HG03565 (cell line): ENCODE results near the gene HOMER3.
"Not testable (repeated sequence)": the region's sequence is repeated elsewhere in the genome, so short reads cannot be mapped to it uniquely, and the experiment has no call there.

Experiments used
- ATAC-seq: cut with Tn5 transposase; IDR thresholded peaks from one replicate; pipeline ENCODE4 v1.9.1; 2021; ENCODE audit warnings: mild to moderate bottlenecking, moderate library complexity; ENCODE audit not compliant: unreplicated experiment

HOMER3 gene

DNA sequence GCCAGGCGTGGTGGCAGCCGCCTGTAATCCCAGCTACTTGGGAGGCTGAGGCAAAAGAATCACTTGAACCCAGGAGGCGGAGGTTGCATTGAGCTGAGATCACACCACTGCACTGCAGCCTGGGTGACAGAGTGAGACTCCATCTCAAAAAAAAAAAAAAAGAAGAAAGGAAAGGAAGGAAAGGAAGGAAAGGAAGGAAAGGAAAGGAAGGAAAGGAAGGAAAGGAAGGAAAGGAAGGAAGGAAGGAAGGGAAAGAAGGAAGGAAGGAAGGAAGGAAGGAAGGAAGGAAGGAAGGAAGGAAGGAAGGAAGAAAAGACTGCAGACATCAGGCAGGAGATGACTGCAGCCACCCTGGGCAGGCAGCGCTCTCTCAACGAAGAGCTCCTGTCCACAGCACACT, 38.5 kb downstream of the HOMER3 start:
- not testable (repeated sequence) for ATAC-seq

DNA sequence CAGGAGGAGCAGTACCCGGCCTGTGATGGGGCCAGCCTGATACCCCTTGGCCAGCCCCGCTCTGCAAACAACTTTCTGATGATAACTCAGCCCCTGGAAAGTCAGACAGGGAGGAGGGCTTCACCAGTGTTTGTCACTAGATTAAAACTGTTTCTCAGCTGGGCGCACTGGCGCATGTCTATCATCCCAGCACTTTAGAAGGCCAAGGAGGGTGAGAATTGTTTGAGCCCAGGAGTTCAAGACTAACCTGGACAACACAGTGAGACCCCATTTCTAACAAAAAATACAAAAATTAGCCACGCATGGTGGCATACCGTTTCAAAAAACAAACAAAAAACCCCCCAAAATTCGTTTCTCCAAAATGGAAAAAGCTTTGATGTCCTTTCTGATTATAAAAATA, 39.5 kb downstream of the HOMER3 start:
- no peak for ATAC-seq

DNA sequence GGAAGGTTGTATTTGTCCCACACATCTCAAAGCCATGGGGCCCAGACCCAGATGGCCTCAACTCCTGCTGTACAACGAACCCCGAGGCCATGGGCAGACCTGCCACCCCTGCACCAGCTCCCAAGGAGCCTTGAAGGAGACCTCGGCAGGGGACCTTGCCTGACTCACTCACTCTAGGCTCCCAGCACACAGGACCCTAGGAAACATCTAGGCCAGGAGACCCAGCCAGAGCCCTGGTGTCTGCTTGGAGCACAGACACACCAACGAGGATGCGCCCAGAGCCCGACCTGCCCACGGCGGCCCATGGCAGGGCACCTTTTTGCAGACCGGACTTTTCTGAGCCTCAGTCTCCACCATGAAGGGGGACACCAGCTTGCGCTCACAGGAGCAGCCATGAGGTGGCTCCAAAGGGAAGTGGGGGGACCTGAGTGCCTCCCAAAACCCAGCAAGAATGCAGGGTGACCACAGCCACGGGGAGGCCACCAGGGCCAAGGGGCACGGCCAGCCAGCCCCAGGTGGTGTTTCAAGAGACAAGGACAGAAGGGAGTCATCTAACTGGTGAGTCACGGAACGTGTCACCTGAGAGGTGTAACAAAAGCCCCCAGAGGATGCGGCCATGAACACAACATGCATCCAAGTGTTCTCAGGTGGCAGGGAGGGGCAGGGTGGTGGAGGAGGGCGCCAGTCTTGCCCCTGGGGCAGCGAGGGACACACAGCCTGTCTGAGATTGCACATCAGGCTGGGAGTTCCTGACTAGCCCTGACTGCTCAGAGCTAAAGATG, 40.1 kb downstream of the HOMER3 start:
- ATAC-seq: no peak

DNA sequence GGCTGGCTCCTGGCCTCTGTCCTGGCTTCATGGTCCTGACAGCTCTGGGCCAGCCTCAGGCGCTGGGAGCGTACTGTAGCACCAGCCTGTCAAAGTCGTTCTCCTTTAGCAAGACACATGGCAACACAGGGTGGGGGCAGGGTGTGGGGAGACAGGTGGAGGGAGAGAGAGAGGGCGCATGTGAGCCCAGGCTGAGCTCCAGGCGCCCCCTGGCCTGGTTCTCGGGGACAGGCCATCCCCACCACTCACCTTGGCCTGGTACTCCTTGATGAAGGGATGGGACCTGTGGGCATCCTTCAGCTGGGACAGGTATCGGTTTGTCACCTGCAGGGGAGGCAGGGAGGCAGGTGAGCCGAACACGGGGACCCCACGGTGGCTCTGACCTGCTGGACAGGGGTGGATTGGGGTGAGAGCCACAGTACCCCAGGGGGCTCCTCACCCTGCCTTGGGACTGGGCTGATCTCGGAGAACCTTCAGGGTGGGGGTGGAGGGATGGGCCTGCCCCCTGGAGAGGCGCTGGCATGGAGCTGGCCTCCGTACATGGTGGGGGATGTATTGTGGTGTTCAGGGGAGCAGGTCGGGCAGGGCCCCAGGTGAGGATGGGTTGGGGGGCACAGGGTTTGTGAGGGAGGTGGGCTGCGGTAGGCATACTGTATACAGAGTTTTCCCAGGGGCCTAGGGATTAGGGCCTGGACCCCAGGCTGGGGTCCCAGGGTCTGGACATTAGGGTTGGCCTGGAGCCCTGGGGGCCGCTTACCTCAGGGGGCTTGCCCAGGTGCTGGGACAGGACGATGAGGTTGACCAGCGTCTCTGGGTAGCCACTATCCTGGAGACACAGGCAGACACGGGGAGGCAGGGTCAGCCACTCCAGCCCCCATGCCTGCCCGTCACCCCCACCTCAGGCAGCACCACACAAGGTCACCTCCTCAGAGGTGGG, 41.1 kb downstream of the HOMER3 start:
- ATAC-seq: no peak

DNA sequence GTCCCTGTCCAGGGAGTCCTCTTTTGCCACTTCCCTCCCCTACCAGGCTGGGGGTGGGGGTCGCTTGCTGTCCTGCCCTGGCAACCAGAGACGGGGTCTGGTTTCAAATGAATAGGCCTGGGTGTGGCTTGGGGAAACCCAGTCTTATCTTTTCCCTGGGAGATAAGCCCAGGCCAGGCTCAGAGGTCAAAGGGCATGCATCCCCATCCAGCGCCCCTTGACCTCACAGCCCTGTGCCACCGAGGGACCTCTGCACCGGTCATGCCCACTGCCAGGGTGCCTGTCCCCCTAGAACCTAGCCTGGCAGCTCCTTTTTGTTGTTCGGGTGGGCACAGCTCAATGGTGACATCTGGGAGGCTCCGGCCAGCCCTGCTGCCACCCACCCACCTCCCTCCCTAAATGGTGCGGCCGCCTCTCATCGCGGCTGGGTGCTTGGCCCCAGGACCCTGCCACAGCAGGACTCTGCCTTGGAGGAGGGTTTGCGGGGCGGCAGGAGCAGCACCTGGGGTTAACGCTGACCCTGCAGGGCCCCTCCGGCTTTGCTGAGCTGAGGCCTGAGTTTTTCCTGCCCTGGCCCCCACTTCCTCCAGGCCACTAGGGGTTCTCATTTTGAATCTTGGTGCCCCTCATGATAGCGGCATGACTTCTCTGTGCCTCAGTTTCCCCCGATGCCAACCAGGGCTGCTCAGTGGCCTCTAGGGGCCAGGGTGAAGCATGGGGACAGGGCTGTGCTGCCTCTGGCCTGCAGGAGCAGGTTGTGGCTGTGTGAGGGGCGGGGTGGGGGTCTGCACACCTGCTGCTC, 42.2 kb downstream of the HOMER3 start:
- ATAC-seq: no peak

DNA sequence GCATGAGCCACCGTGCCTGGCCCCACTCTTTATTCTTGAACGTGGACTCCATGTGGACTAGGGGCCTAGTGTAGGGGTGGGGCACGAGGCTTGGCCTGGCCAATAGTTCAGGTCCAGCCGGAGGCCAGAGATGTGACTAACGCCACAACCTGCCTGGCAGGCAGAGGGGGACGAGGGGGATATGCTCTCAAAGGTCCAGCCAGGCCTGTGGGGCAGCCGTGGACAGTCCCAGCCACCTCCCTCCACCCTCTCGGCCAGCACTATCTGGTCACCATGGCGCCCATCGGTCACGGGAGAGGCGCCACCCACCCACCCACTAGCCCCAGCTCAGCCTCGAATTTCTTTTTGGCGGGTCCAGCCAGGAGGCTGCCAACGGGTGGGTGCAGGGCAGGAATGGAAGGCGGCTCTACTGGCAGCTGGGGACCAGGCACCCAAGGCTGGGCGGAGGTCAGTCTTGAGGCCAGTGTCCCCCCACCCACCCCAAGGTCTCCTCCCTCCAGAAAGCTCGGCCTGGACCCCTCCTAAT, 42.9 kb downstream of the HOMER3 start:
- no peak for ATAC-seq

DNA sequence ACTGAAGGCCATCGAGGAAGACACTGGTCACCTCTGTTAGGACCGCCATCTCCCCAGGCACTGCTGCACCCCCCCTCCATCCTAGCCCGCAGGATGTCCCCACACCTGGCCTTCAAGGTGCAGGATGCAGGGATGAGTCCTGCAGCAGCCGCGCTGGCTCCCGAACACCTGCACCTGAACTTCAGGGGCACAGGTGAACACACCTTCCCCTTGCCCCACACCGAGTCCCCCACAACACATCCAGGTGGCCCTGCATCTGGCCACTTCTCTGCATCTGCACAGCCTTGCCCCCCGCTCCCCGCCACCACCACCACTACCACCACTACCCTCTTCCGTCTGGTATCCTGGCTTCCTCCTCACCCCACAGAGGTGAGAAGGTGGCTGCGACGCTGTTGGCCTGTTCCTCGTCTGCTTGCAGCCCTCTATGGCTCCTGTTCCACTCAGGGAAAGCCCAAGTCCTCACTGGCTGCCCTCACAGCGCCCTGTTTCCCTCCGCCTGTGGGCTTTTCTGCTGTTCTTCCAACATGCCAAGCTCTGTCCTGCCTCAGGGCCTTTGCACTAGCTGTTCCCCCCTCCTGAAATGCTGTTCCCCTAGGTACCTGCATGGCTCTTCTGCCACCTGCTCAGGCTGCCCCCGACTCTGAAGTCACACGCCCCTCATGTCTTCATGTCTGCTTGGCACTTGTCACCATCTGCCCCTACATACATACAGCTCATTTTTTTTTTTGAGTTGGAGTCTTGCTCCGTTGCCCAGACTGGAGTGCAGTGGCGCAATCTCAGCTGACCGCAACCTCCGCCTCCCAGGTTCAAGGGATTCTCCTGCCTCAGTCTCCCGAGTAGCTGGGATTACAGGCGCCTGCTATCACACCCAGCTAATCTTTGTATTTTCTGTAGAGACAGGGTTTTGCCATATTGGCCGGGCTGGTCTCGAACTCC, 43.7 kb downstream of the HOMER3 start:
- no peak for ATAC-seq

DNA sequence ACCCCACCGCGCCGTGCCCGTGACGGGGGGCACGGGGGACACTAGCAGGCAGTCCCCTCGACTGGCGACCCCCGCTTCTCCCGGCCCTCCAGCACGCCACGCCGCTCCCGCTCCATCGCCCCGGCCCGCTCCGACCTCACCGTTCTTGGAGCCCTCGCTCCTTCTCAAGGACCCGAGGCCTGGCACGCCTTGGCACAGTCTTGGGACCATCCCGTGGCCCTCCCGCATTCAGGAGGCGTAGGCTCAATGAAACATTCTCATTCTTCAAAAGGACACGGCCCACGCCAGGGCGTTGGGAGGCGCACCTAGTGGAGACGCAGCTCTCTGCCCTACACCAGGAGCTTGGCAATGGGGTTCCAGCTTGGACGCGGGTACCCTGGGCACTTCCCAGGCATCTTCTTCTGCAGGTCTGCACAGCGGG, 44.6 kb downstream of the HOMER3 start:
- ATAC-seq: no peak

DNA sequence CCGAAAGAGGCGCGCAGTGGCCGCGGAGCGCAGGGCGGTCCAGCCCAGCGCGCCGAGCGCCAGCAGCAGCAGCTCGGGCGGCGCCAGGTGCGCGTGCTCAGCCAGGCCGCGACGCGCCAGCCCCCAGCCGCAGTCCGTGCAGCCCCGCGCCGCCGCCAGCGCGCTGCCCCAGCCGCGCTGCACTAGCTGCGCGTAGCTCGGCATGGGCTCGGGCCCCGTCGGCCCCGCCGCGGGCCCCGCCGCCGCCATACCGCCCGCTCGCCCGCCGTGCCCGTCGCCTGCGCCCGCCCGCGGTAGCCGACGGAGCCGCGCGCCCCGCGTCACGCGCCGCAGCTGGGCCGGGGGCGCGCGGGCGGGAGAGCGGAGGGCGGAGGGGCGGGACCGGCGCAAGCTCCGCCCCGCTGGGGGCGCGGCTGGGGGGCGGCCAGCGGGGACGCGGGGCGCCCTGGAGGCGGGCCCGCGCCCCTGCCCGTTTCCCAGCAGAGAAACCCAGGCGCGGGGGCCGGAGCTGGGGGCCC, 45.1 kb downstream of the HOMER3 start, which contains the start of gene CERS1:
CERS1 (minus strand) TSS at position 335 of the 518 bp plus-strand sequence; CDS start at position 249, 86 bp downstream.
- no peak for ATAC-seq

DNA sequence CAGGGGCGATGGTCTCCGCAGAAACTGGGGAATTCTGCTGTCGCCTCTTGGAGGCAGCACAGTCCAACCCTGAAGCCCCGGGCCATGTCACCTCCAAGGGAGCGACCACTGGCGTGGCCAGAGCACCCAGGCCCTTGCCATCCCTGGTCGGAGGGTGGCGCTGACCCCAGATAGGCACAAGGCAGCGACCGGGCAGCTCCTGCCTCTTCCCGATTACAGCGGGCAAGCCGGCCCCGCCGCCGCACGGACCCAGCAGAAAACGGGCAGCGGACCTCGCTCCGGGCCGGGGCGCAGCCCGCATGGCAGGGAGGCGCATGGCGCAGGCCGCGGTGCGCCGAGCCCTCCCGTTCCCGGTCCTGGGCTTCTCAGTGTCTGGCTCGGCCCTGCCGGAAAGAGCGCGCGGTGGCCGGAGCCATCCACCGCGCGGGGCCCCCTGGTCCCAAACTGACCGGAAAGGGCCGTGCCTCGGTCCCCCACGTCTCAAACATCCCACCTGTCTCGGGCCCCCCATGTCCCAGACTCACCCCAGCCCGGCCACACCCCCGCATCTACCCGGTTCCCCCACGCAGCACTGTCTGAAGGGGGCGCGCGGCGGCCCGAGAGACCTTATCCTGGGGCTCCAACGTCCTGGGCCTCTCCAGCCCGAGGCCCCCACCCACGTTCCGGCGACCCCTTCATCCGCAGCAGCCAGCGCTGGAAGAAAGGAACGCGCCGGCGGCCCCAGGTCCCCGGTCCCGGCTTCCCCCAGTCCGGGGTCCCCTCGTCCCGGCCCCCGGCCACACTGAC, 45.8 kb downstream of the HOMER3 start:
- ATAC-seq: no peak

DNA sequence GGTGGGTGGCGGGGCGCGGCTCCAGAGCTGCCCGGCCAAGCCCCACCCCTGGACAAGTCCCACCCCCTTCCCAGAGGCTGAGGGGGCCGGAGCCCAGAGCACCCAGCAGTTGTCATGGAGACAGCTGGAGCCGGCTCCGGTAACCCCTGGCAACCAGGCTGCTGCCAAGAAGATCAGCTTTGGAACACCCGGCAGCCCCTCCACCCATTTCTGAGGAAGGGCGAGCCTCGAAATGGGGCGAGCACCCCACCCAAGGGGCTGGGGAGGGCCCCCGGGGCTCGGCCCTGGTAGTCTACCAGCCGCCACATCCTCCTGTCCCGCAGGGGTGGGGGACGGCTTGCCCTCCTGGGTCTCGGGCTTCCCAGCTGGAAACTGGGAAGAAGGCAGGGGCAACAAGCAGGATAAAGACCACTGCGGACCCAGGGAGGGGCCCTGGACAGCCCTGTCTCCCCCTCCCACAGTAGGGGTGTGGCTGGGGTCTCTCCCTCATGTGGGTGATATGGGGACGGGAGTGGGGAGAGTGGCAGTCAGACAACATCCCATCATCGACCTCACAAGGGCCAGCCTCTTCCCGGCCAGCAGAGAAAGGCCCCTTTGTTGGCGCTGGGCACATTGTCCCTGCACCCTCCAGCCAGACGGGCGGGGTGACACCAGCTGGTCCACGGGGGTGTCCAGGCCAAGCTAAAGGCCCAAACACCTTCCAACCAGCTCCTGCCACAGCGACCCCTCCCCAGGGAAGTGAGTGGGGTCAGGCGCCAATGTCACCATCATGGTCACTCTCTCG, 46.6 kb downstream of the HOMER3 start:
- ATAC-seq: no peak

DNA sequence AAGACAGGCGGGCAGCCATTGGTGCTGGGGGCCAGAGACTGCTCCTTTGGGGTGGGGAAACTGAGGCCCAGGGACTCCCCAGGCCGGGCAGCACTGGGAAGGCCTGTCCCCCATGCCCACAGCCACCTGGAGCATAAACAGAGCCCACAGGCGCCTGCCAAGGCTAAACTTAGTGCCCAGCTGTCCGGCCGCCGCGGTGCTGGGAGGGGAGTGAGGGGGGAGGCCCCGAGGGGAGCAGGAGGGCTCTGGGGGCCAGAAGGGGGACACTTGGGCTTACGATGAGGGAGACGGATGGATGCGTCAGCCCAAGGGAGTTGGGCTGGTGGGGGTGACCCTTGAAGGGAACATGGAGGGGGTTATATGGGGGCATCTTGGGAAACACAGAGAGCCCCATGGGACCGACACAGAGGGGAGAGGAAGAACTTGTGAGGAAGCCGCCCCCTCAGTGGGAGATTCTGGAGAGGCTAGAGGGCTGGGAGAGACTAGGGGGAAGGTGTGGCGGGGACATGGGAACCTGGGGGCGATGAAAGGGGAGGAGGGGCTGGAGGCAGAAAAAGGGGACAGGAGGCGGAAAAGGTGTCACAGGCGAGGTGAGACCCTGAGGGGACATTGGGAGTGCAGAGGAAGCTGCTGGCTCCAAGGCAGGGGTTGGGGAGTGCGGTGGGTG, 47.3 kb downstream of the HOMER3 start:
- ATAC-seq: no peak

DNA sequence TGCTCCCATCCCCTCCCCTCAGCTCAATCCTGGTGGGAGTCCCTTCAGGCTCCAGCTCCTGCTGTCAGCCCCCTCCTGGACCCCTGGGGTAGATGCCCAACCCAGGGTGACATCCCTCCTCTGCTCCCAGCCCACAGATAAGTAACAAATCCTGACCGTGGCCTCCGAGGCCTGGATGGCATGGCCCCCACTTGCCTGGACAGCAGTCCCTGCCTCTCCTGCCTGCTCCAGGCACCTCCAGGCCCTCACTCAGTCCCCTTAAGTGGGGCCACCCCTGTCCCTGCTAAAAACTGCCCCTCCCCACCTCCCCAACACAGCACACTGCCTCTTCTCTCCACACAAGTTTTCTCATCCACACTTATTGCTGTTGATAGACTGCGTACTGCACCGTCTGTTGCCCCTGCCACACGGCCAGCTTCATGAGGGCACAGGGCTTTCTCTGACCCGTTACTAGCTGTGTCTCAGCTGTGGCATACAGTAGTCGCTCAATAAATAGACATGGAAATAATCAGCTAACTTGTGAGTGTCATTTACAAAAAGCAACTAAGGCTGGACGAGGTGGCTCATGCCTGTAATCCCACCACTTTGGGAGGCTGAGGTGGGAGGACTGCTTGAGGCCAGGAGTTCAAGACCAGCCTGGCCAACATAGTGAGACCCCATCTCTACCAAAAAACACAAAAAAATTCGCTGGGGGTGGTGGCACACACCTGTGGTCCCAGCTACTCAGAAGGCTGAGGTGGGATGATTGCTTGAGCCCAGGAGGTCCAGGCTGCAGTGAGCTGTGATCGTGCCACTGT, 50.9 kb downstream of the HOMER3 start:
- no peak for ATAC-seq

DNA sequence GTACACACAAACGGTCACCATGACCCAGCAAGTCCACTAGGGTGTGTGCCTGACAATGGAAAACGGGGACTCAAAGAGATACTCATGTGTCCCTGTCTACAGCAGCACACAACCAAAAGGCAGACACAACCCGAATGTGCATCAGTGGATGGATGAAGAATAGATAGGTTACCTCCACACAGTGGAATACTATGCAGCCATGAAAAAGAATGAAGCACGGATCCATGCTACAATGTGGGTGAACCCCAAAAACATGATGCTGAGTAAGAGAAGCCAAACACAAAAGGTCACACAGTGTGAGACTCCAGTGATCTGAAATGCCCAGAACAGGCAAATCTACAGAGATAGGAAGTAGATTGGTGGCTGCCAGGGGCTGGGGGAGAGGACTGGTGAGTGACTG, 54.0 kb downstream of the HOMER3 start:
- no peak for ATAC-seq

DNA sequence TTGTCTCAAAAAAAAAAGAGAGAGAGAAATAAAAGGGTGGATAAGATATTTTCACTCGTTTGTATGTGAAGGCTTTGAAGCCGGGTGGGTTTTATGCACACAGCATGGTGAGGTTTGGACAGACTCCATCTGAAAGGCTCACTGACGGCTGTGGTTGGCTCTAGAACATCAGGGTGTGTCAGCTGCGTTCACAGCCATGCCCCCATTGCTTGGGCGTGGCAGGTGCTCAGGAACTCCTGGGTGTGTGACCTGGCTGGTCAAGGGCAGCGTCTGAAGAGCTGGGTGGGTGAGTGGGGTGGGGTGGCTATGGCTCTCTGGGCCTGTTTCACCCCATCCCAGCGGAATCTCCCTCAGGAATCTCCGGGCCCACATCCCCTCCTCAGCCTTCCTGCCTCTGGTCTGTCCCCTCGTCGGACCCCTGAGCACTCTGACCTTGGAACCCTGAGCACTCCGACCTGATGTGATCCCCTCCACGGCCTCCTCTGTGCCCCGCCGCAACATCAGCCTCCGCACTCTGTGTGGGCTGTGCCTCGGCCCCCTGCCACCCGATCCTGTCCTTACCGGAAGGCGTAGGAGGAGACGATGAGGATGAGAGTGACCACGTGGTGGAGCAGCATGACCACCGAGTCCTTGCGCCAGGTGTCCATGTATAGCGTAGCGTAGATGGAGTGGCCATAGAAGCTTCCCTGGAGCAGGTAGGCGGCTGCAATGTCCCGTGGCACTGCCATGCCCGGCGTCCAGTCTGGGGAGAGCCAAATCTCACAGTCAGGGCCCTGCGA, 57.3 kb downstream of the HOMER3 start:
- ATAC-seq: no peak

DNA sequence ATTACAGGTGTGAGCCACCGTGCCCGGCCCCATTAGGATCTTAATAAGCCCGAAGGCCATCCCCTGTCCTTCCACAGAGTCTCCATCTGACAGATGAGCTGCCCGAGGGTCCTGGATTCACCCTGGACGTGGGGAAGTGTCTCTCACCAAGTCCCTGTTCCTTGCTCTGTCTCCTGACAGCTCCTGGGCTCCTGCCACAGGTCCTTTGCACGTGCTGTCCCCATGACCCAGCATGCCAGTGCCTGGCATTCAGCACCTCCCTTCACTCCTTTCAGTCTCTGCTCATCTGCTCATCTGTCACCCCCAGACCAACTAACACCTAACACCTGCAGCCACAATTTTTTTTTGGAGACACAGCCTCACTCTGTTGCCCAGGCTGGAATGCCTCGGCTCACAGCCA, 59.5 kb downstream of the HOMER3 start:
- no peak for ATAC-seq
